HUES64 (cell line): ENCODE measurements around the gene HIRIP3.
"Not testable (repeated sequence)": the region's sequence is repeated elsewhere in the genome, so short reads cannot be mapped to it uniquely, and the experiment has no call there.

Experiments used
- H3K27ac ChIP-seq: 2 replicates; pipeline ENCODE4 v1.7.0; 2013; ENCODE audit warnings: low read depth, low read length, inconsistent platforms
- H3K27me3 ChIP-seq: 2 replicates; pipeline ENCODE4 v1.6.1; 2013; ENCODE audit warnings: mild to moderate bottlenecking, low read length; ENCODE audit not compliant: insufficient read depth
- H3K36me3 ChIP-seq: 2 replicates; pipeline ENCODE4 v1.6.1; 2013; ENCODE audit warnings: mild to moderate bottlenecking, low read length; ENCODE audit not compliant: insufficient read depth
- H3K4me1 ChIP-seq: 2 replicates; pipeline ENCODE4 v1.6.1; 2013; ENCODE audit warnings: mild to moderate bottlenecking, low read length, moderate library complexity; ENCODE audit not compliant: insufficient read depth
- H3K4me3 ChIP-seq: 2 replicates; pipeline ENCODE4 v1.5.1; 2013; ENCODE audit warnings: mild to moderate bottlenecking, low read length, moderate library complexity
- H3K9ac ChIP-seq: 2 replicates; pipeline ENCODE4 v1.6.1; 2013; ENCODE audit warnings: mild to moderate bottlenecking, low read depth, low read length
- H3K9me3 ChIP-seq: 2 replicates; pipeline ENCODE4 v1.6.1; 2013; ENCODE audit warnings: low read depth, low read length; ENCODE audit not compliant: insufficient read depth
- WGBS: fragments of 150-250, 120-280 bp; methylation state at CpG from one replicate; pipeline ENCODE4 v1.1.7; 2013; ENCODE audit warnings: missing lambda C conversion rate; 5-methylcytosine and 5-hydroxymethylcytosine counted together

HIRIP3 gene

GRCh38 chr16:30027588-30028437 lies 32.4 kb upstream of the HIRIP3 start:
- H3K4me3 ChIP-seq: no peak overlapping the region
- H3K27me3 ChIP-seq: peaks cover 23% of the 10 kb centered on the region
- no peaks in the 10 kb centered on the region; the same call in 1 of the 2 replicates for H3K36me3 ChIP-seq
- H3K9ac ChIP-seq: no peak overlapping the region
- H3K27ac ChIP-seq: no peak overlapping the region
- peaks cover 13% of the 10 kb centered on the region for H3K4me1 ChIP-seq
- 62% methylated on average over 13 of the region's 13 CpGs for whole genome bisulfite sequencing
- H3K9me3 ChIP-seq: no peaks in the 10 kb centered on the region

- Histone ChIP-seq H3K9ac (no peak overlapping the region), H3K27ac (no peak overlapping the region), H3K4me3 (no peak overlapping the region), H3K4me1 (peaks cover 7% of the 10 kb centered on the region), H3K27me3 (peaks cover 12% of the 10 kb centered on the region), H3K36me3 (no peaks in the 10 kb centered on the region; the same call in 1 of the 2 replicates), H3K9me3 (no peaks in the 10 kb centered on the region)
- 95% methylated on average over 18 of the region's 18 CpGs for WGBS
Observed at GRCh38 chr16:30026449-30026848, 31.0 kb upstream of the HIRIP3 start.

- no peaks in the 10 kb centered on the region for H3K9me3 ChIP-seq
- 81% methylated on average over 7 of the region's 7 CpGs for WGBS
- H3K4me1 ChIP-seq: peaks cover 7% of the 10 kb centered on the region
- H3K36me3 ChIP-seq: no peaks in the 10 kb centered on the region; the same call in 1 of the 2 replicates
- no peak overlapping the region for H3K4me3 ChIP-seq
- no peak overlapping the region for H3K9ac ChIP-seq
- peaks cover 10% of the 10 kb centered on the region for H3K27me3 ChIP-seq
- H3K27ac ChIP-seq: no peak overlapping the region
Observed at GRCh38 chr16:30025574-30025973, 30.2 kb upstream of the HIRIP3 start.

- peaks cover 7% of the 10 kb centered on the region for H3K4me1 ChIP-seq
- H3K27me3 ChIP-seq: peaks cover 6% of the 10 kb centered on the region; the same call in 1 of the 2 replicates
- H3K36me3 ChIP-seq: no peaks in the 10 kb centered on the region; the same call in 1 of the 2 replicates
- 90% methylated on average over 20 of the region's 20 CpGs for WGBS
- no peaks in the 10 kb centered on the region for H3K9me3 ChIP-seq
- no peak overlapping the region for H3K9ac ChIP-seq
- no peak overlapping the region for H3K27ac ChIP-seq
- H3K4me3 ChIP-seq: no peak overlapping the region
Observed at GRCh38 chr16:30025156-30025555, 29.7 kb upstream of the HIRIP3 start.

GRCh38 chr16:30024451-30024850 lies 29.0 kb upstream of the HIRIP3 start:
- peaks cover 3% of the 10 kb centered on the region; the same call in 1 of the 2 replicates for H3K4me1 ChIP-seq
- H3K4me3 ChIP-seq: no peak overlapping the region
- no peaks in the 10 kb centered on the region for H3K27me3 ChIP-seq
- WGBS: 91% methylated on average over 16 of the region's 16 CpGs
- no peak overlapping the region for H3K9ac ChIP-seq
- H3K36me3 ChIP-seq: no peaks in the 10 kb centered on the region; the same call in 1 of the 2 replicates
- H3K9me3 ChIP-seq: no peaks in the 10 kb centered on the region
- no peak overlapping the region for H3K27ac ChIP-seq

- 89% methylated on average over 11 of the region's 11 CpGs for WGBS
- Histone ChIP-seq H3K4me1 (no peaks in the 10 kb centered on the region), H3K27me3 (no peaks in the 10 kb centered on the region)
Observed at GRCh38 chr16:30023586-30023985, 28.2 kb upstream of the HIRIP3 start.

GRCh38 chr16:30022887-30023286 lies 27.5 kb upstream of the HIRIP3 start, which contains the start of gene C16orf92:
Gene C16orf92 (plus strand): TSS chr16:30023198. CDS start chr16:30023341, 143 bp downstream.
- 92% methylated on average over 5 of the region's 6 CpGs for WGBS
- Histone ChIP-seq H3K36me3 (no peaks in the 10 kb centered on the region; the same call in 1 of the 2 replicates), H3K4me3 (no peak within 1 kb of the TSS), H3K9me3 (no peaks in the 10 kb centered on the region), H3K27me3 (no peaks in the 10 kb centered on the region), H3K4me1 (no peaks in the 10 kb centered on the region), H3K9ac (no peak within 1 kb of the TSS), H3K27ac (no peak within 1 kb of the TSS)

More at GRCh38 chr16:30023586-30023985, 28.2 kb upstream of the HIRIP3 start:
- H3K9me3 ChIP-seq: no peaks in the 10 kb centered on the region
- no peaks in the 10 kb centered on the region; the same call in 1 of the 2 replicates for H3K36me3 ChIP-seq
- H3K27ac ChIP-seq: no peak overlapping the region
- H3K4me3 ChIP-seq: no peak overlapping the region
- no peak overlapping the region for H3K9ac ChIP-seq

GRCh38 chr16:30018731-30019158 lies 23.3 kb upstream of the HIRIP3 start:
- WGBS: 67% methylated on average over 4 of the region's 4 CpGs
- no peak overlapping the region for H3K4me3 ChIP-seq
- no peak overlapping the region for H3K9ac ChIP-seq
- H3K9me3 ChIP-seq: no peaks in the 10 kb centered on the region
- no peaks in the 10 kb centered on the region for H3K36me3 ChIP-seq
- no peak overlapping the region for H3K27ac ChIP-seq
- no peaks in the 10 kb centered on the region for H3K27me3 ChIP-seq
- no peaks in the 10 kb centered on the region for H3K4me1 ChIP-seq

GRCh38 chr16:30017937-30018336 lies 22.5 kb upstream of the HIRIP3 start:
- H3K27ac ChIP-seq, H3K4me1 ChIP-seq, H3K27me3 ChIP-seq, H3K9ac ChIP-seq, H3K4me3 ChIP-seq, H3K36me3 ChIP-seq, H3K9me3 ChIP-seq: not testable (repeated sequence)
- WGBS: 97% methylated on average over 3 of the region's 4 CpGs

- no peak overlapping the region for H3K9ac ChIP-seq
- H3K27ac ChIP-seq: no peak overlapping the region
- peaks cover 7% of the 10 kb centered on the region for H3K27me3 ChIP-seq
- no peaks in the 10 kb centered on the region for H3K9me3 ChIP-seq
- 100% methylated on average over 2 of the region's 2 CpGs for WGBS
- peaks cover 1% of the 10 kb centered on the region; the same call in 1 of the 2 replicates for H3K4me1 ChIP-seq
- H3K36me3 ChIP-seq: no peaks in the 10 kb centered on the region
- H3K4me3 ChIP-seq: no peak overlapping the region
Observed at GRCh38 chr16:30017277-30017656, 21.9 kb upstream of the HIRIP3 start.

GRCh38 chr16:30016555-30017276 lies 21.3 kb upstream of the HIRIP3 start:
- no peak overlapping the region for H3K9ac ChIP-seq
- H3K4me3 ChIP-seq: no peak overlapping the region
- no peaks in the 10 kb centered on the region for H3K9me3 ChIP-seq
- H3K4me1 ChIP-seq: peaks cover 3% of the 10 kb centered on the region; the same call in 1 of the 2 replicates
- no peak overlapping the region for H3K27ac ChIP-seq
- WGBS: 88% methylated on average over 7 of the region's 8 CpGs
- H3K27me3 ChIP-seq: peaks cover 13% of the 10 kb centered on the region
- H3K36me3 ChIP-seq: no peaks in the 10 kb centered on the region
